CD4-positive, alpha-beta T cell treated with Interleukin-1 beta for 1 hour (primary cell): ENCODE measurements around the gene TUBB6.

ENCODE experiments used
- DNase-seq, 2 donors: peaks; one replicate each; pipeline ENCODE4 v3.0.0-alpha.2; 2020 to 2022

The TUBB6 gene

GRCh38 chr18:12345491-12346239 is 37.6 kb downstream of the TUBB6 start:
- no peak for DNase-seq

GRCh38 chr18:12346240-12346565 is 38.2 kb downstream of the TUBB6 start:
- no peak for DNase-seq

GRCh38 chr18:12347895-12348294 is 39.9 kb downstream of the TUBB6 start:
- no peak for DNase-seq

- DNase-seq: no peak
Measured at GRCh38 chr18:12352188-12352587, 44.1 kb downstream of the TUBB6 start.

GRCh38 chr18:12359515-12359927 is 51.5 kb downstream of the TUBB6 start:
- no peak for DNase-seq

GRCh38 chr18:12361770-12362378 is 53.8 kb downstream of the TUBB6 start:
- DNase-seq: no peak

GRCh38 chr18:12362473-12363174 is 54.6 kb downstream of the TUBB6 start:
- DNase-seq: no peak

GRCh38 chr18:12366379-12366778 is 58.3 kb downstream of the TUBB6 start:
- no peak for DNase-seq

- DNase-seq: no peak
Measured at GRCh38 chr18:12366784-12367183, 58.7 kb downstream of the TUBB6 start.

GRCh38 chr18:12369211-12369610 is 61.2 kb downstream of the TUBB6 start:
- DNase-seq: no peak

GRCh38 chr18:12371590-12371989 is 63.5 kb downstream of the TUBB6 start:
- no peak for DNase-seq

GRCh38 chr18:12372406-12372805 is 64.4 kb downstream of the TUBB6 start:
- no peak for DNase-seq

- DNase-seq: no peak
Measured at GRCh38 chr18:12373116-12373770, 65.2 kb downstream of the TUBB6 start.

- DNase-seq: no peak
Measured at GRCh38 chr18:12373771-12374116, 65.7 kb downstream of the TUBB6 start.

GRCh38 chr18:12374401-12374800 is 66.4 kb downstream of the TUBB6 start:
- DNase-seq: no peak
